GM12873 (cell line): ENCODE results near the gene SMAGP.

Experiments
- CTCF ChIP-seq: IDR thresholded peaks from 2 replicates; pipeline ENCODE4 v1.5.1; 2012; ENCODE audit warnings: low read depth, mild to moderate bottlenecking, moderate library complexity, low read length, control low read depth; ENCODE audit not compliant: insufficient read depth; ENCODE audit errors: missing control alignments

The SMAGP gene

GRCh38 chr12:51265024-51265423 is 5.2 kb downstream of the SMAGP start:
- TF ChIP-seq CTCF = no peak

GRCh38 chr12:51264297-51264696 is 5.9 kb downstream of the SMAGP start:
- no peak for TF ChIP-seq CTCF

GRCh38 chr12:51263341-51263740 is 6.9 kb downstream of the SMAGP start:
- no peak for TF ChIP-seq CTCF

- peak; percentile 47 for TF ChIP-seq CTCF
Observed at GRCh38 chr12:51262758-51263177, 7.4 kb downstream of the SMAGP start.

- TF ChIP-seq CTCF = no peak
Observed at GRCh38 chr12:51254536-51254935, 15.7 kb downstream of the SMAGP start.

GRCh38 chr12:51253276-51253675 is 16.9 kb downstream of the SMAGP start:
- TF ChIP-seq CTCF = no peak

- no peak for TF ChIP-seq CTCF
Observed at GRCh38 chr12:51247523-51248206, 22.6 kb downstream of the SMAGP start.
